ENCODE results near the gene RXRA.

The RXRA gene

GRCh38 chr9:134344068-134344799, 18.0 kb downstream of the RXRA start:
- peak; percentile 38 for DNase-seq (ENCODE audit: low read depth)
- peak; percentile 20 for TF ChIP-seq CTCF (conservative IDR thresholded peaks at IDR 0.05; ENCODE audit: control insufficient read depth, insufficient read depth, low read depth, low read length)
- no peak overlapping the region for H3K4me3 ChIP-seq (ENCODE audit: control insufficient read depth, low read depth, low read length)

GRCh38 chr9:134344800-134345310, 18.6 kb downstream of the RXRA start:
- no peak for DNase-seq (ENCODE audit: low read depth)
- no peak overlapping the region for H3K4me3 ChIP-seq (ENCODE audit: control insufficient read depth, low read depth, low read length)
- TF ChIP-seq CTCF (conservative IDR thresholded peaks at IDR 0.05; ENCODE audit: control insufficient read depth, insufficient read depth, low read depth, low read length) = no peak

GRCh38 chr9:134345737-134346136, 19.5 kb downstream of the RXRA start:
- no peak for TF ChIP-seq CTCF (conservative IDR thresholded peaks at IDR 0.05; ENCODE audit: control insufficient read depth, insufficient read depth, low read depth, low read length)
- H3K4me3 ChIP-seq (ENCODE audit: control insufficient read depth, low read depth, low read length) = no peak overlapping the region
- DNase-seq (ENCODE audit: low read depth) = no peak

- no peak for TF ChIP-seq CTCF (conservative IDR thresholded peaks at IDR 0.05; ENCODE audit: control insufficient read depth, insufficient read depth, low read depth, low read length)
- H3K4me3 ChIP-seq (ENCODE audit: control insufficient read depth, low read depth, low read length) = no peak overlapping the region
- DNase-seq (ENCODE audit: low read depth) = peak; percentile 31
Measured at GRCh38 chr9:134346151-134346550, 19.9 kb downstream of the RXRA start.

GRCh38 chr9:134346840-134347583, 20.8 kb downstream of the RXRA start:
- no peak for TF ChIP-seq CTCF (conservative IDR thresholded peaks at IDR 0.05; ENCODE audit: control insufficient read depth, insufficient read depth, low read depth, low read length)
- no peak overlapping the region for H3K4me3 ChIP-seq (ENCODE audit: control insufficient read depth, low read depth, low read length)
- no peak for DNase-seq (ENCODE audit: low read depth)

- no peak for DNase-seq (ENCODE audit: low read depth)
- H3K4me3 ChIP-seq (ENCODE audit: control insufficient read depth, low read depth, low read length) = no peak overlapping the region
- no peak for TF ChIP-seq CTCF (conservative IDR thresholded peaks at IDR 0.05; ENCODE audit: control insufficient read depth, insufficient read depth, low read depth, low read length)
Measured at GRCh38 chr9:134347996-134348395, 21.7 kb downstream of the RXRA start.
